ENCODE results near the gene PREP. TPM values are rescaled to one million over a fixed set of nuclear protein-coding genes. Genes with fewer than 3 reads are reported as not detected.

Gene PREP
- total and polyA plus RNA-seq, 4 donors = 14.1 to 21.8 (median 18.9) TPM

DNA sequence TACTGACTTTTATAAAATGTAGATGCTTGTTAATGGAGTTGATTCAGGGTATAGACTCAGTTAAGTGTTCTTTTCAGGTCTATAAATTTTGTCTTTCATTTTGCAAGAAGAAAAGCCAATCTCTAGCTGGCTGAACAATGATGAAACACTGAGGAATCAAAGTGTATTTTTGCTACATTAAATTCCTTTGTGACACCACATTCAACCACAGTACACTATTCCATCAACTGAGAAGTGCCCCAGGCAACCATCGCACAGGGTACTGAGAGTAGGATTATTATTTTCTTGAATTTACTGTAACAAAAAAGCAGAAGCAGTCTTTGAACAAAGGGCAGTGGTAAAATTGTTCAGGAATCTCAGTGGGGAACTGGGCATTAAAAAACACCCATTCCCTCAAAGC is 83.6 kb downstream of the PREP start:
- Histone ChIP-seq H3K36me3 (ENCODE audit: control insufficient read depth in 1 of 2, insufficient read depth in 2 of 2, low read length in 1 of 2) (peaks cover 4 to 5% of the 10 kb centered on the region in 2 donors), H3K4me3 (ENCODE audit: low read length in 2 of 2) (no peak overlapping the region), H3K9me3 (ENCODE audit: control insufficient read depth, low read length) (no peaks in the 10 kb centered on the region), H3K27ac (ENCODE audit: low read depth in 1 of 2, low read length in 2 of 2) (no peak overlapping the region), H3K4me1 (ENCODE audit: control insufficient read depth in 1 of 2, insufficient read depth in 2 of 2, low read length in 2 of 2) (no peaks in the 10 kb centered on the region), H3K27me3 (ENCODE audit: control insufficient read depth in 1 of 2, insufficient read depth in 2 of 2, low read length in 1 of 2) (no peaks in the 10 kb centered on the region)
- ATAC-seq (ENCODE audit: low FRiP score) (no peak), DNase-seq (no peak)
- 92 to 97% methylated on average over 1 of the region's 1 CpG for WGBS, 2 donors
- intact Hi-C loops (cut with DNase I) = no loop called here

DNA sequence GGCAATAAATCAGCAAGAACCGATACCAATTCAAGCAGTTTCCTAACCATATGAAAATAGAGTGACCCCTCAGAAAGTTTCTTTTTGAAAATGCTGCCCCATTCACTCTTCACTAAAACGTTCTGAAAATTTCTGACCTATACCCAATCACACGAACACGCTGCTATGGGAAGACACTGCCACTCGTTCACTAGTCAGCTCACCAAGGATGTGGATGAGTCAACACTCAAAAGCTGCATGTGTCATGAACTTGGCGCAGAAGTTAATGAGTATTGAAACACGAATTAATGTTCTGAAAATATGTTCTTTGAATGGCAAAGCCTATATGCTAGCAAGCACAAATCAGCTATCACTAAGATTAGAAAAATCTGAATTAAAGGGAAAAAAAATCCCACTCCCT is 84.2 kb downstream of the PREP start:
- ATAC-seq (ENCODE audit: low FRiP score) (no peak), DNase-seq (no peak)
- Histone ChIP-seq H3K27me3 (ENCODE audit: control insufficient read depth in 1 of 2, insufficient read depth in 2 of 2, low read length in 1 of 2) (no peaks in the 10 kb centered on the region), H3K9me3 (ENCODE audit: control insufficient read depth, low read length) (no peaks in the 10 kb centered on the region), H3K36me3 (ENCODE audit: control insufficient read depth in 1 of 2, insufficient read depth in 2 of 2, low read length in 1 of 2) (peaks cover 4 to 5% of the 10 kb centered on the region in 2 donors), H3K4me3 (ENCODE audit: low read length in 2 of 2) (no peak overlapping the region), H3K27ac (ENCODE audit: low read depth in 1 of 2, low read length in 2 of 2) (no peak overlapping the region), H3K4me1 (ENCODE audit: control insufficient read depth in 1 of 2, insufficient read depth in 2 of 2, low read length in 2 of 2) (no peaks in the 10 kb centered on the region)
- 87 to 88% methylated on average over 7 of the region's 7 CpGs for WGBS, 2 donors
- intact Hi-C loops (cut with DNase I) = no loop called here

DNA sequence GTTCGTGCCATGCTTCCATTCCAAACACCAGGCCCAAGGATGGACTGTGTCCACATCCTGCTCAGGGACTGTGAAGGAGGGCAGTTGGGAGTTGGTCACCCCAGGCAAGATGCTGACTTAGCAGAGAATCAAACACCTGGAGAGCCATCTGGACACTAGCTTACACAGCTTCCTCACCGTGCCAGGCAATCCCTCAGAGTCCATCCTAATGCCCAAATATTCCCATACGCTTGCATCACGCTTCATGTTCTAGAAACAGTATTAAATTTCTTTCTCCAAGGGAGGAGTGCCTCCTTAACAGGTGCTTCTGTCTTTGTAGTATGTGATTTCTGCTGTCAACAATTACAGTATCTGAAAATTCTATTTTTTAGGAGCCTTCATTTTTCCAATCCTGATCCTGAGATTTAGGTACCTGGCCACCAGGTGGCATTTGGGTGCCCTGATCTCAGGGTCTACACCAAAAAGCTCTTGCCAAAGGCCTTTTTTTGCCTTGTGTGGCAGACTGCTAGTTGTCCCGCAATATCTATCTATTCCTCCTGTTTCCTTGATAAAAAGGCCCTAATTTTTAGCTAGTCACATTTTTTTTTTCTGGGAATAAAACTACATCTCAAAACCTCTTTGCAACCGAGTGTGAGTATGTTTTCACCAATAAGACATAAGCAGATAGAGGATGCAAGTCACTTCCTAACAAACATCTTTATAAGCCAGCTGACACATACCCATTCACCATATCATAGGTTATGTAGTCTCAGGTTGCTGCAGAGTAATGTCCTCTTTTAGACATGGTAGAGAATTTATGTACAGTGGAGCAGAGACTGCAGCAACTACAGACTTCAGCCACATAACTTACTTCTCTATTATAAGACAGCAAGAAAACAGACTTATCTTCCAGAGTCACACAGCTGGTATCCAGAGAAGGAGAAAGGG is 85.0 kb downstream of the PREP start:
- H3K36me3 ChIP-seq (ENCODE audit: control insufficient read depth in 1 of 2, insufficient read depth in 2 of 2, low read length in 1 of 2) = peaks cover 5 to 6% of the 10 kb centered on the region in 2 donors
- no peaks in the 10 kb centered on the region for H3K27me3 ChIP-seq (ENCODE audit: control insufficient read depth in 1 of 2, insufficient read depth in 2 of 2, low read length in 1 of 2)
- H3K27ac ChIP-seq (ENCODE audit: low read depth in 1 of 2, low read length in 2 of 2) = no peak overlapping the region
- no peaks in the 10 kb centered on the region for H3K9me3 ChIP-seq (ENCODE audit: control insufficient read depth, low read length)
- no peak overlapping the region for H3K4me3 ChIP-seq (ENCODE audit: low read length in 2 of 2)
- no peak for ATAC-seq (ENCODE audit: low FRiP score)
- WGBS, 2 donors = 86 to 98% methylated on average over 6 of the region's 6 CpGs
- no peak for DNase-seq
- intact Hi-C loops (cut with DNase I) = no loop called here
- no peaks in the 10 kb centered on the region for H3K4me1 ChIP-seq (ENCODE audit: control insufficient read depth in 1 of 2, insufficient read depth in 2 of 2, low read length in 2 of 2)

DNA sequence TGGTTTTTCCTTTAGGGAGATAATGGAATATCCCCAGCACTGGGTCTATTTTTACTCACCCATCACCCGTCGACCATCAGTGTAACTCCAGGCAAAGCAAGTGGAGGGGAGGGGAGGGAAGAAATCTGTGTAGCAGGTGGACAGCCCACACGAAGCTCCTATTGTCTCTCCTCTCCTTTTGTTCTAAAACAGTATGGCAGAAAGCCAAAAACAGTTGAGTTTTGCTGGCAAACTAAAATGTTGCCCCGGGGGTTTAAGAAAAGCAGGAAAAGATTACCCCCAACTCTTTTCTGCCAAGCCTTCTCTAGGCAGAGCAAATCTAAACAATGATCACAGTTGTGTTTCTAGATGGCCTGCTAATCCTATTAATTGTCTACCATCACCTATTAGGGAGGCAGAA is 89.7 kb downstream of the PREP start:
- H3K27ac ChIP-seq (ENCODE audit: low read depth in 1 of 2, low read length in 2 of 2) = no peak overlapping the region
- intact Hi-C loops (cut with DNase I) = no loop called here
- ATAC-seq (ENCODE audit: low FRiP score) (no peak), DNase-seq (no peak)
- no peaks in the 10 kb centered on the region for H3K27me3 ChIP-seq (ENCODE audit: control insufficient read depth in 1 of 2, insufficient read depth in 2 of 2, low read length in 1 of 2)
- H3K4me3 ChIP-seq (ENCODE audit: low read length in 2 of 2) = no peak overlapping the region
- no peaks in the 10 kb centered on the region for H3K4me1 ChIP-seq (ENCODE audit: control insufficient read depth in 1 of 2, insufficient read depth in 2 of 2, low read length in 2 of 2)
- H3K36me3 ChIP-seq (ENCODE audit: control insufficient read depth in 1 of 2, insufficient read depth in 2 of 2, low read length in 1 of 2) = peaks cover 0 to 5% of the 10 kb centered on the region in 2 donors
- no peaks in the 10 kb centered on the region for H3K9me3 ChIP-seq (ENCODE audit: control insufficient read depth, low read length)
- WGBS, 2 donors = 88 to 89% methylated on average over 4 of the region's 4 CpGs

DNA sequence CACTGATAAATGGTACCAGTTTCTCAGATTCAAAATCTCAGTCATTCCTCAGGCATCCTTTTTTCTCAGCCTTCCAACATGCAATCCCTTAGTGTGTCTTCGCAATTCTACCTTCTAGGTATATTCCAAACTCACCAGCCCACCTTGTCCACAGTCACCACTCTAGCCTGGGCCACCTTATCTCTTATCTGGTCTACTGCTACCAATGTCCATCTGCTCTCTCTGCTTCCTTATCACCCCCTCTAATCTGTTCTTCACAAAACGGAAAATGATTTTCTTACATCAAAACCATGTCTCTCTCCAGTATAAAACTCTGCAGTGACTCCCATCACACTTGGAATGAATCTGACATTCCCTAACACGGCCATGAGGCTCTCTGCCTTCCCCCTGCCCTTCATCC is 91.9 kb downstream of the PREP start:
- Histone ChIP-seq H3K27me3 (ENCODE audit: control insufficient read depth in 1 of 2, insufficient read depth in 2 of 2, low read length in 1 of 2) (no peaks in the 10 kb centered on the region), H3K4me3 (ENCODE audit: low read length in 2 of 2) (no peak overlapping the region), H3K4me1 (ENCODE audit: control insufficient read depth in 1 of 2, insufficient read depth in 2 of 2, low read length in 2 of 2) (no peaks in the 10 kb centered on the region), H3K36me3 (ENCODE audit: control insufficient read depth in 1 of 2, insufficient read depth in 2 of 2, low read length in 1 of 2) (peaks cover 0 to 5% of the 10 kb centered on the region in 2 donors), H3K9me3 (ENCODE audit: control insufficient read depth, low read length) (no peaks in the 10 kb centered on the region), H3K27ac (ENCODE audit: low read depth in 1 of 2, low read length in 2 of 2) (no peak overlapping the region)
- WGBS, 2 donors = 84 to 86% methylated on average over 3 of the region's 3 CpGs
- ATAC-seq (ENCODE audit: low FRiP score) = no peak
- DNase-seq = no peak
- intact Hi-C loops (cut with DNase I) = no loop called here

DNA sequence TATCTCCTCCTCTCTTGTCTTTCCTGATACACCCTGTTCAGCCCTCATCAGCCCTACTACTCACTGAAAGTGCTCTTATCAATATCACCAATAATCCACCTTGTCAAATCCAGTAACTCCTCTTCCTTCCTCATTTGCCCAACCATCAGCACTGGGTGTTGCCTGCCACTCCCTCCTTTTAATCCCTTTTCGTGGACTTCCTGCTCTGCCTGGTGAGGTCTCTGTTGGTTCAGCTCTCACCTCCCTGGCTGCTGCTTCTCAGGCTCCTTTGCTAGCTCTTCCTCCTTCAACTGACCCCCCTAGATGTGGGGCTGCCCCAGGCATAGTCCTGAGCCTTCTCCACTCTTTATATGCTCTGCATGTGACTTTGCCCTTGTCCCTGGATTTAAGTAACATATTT is 92.5 kb downstream of the PREP start:
- no peaks in the 10 kb centered on the region for H3K27me3 ChIP-seq (ENCODE audit: control insufficient read depth in 1 of 2, insufficient read depth in 2 of 2, low read length in 1 of 2)
- DNase-seq (no peak), ATAC-seq (ENCODE audit: low FRiP score) (no peak)
- H3K36me3 ChIP-seq (ENCODE audit: control insufficient read depth in 1 of 2, insufficient read depth in 2 of 2, low read length in 1 of 2) = peaks cover 0 to 5% of the 10 kb centered on the region in 2 donors
- no peak overlapping the region for H3K27ac ChIP-seq (ENCODE audit: low read depth in 1 of 2, low read length in 2 of 2)
- WGBS, 2 donors = 88 to 92% methylated on average over 1 of the region's 1 CpG
- H3K4me3 ChIP-seq (ENCODE audit: low read length in 2 of 2) = no peak overlapping the region
- H3K9me3 ChIP-seq (ENCODE audit: control insufficient read depth, low read length) = no peaks in the 10 kb centered on the region
- H3K4me1 ChIP-seq (ENCODE audit: control insufficient read depth in 1 of 2, insufficient read depth in 2 of 2, low read length in 2 of 2) = no peaks in the 10 kb centered on the region
- intact Hi-C loops (cut with DNase I) = no loop called here

DNA sequence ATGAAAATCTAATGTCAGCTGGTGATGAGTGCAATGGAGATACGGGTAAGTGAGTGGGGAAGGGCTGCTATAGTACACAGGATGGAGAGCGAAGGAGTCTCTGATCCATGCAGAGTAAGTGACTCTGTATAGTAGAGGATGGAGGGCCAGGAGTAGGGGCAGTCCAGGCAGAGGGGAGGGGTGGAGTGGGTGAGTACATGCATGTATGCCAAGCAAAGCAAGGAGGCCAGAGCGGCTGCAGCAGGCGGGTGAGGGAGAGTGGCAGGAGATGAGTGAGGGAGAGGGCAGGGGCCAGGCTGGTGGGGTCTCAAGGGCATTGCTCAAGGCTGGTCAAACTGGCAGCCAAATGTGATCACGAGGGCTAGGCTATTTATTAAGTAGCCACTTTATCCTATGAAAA is 94.0 kb downstream of the PREP start:
- Histone ChIP-seq H3K9me3 (ENCODE audit: control insufficient read depth, low read length) (no peaks in the 10 kb centered on the region), H3K27ac (ENCODE audit: low read depth in 1 of 2, low read length in 2 of 2) (no peak overlapping the region), H3K4me1 (ENCODE audit: control insufficient read depth in 1 of 2, insufficient read depth in 2 of 2, low read length in 2 of 2) (peaks cover 0 to 1% of the 10 kb centered on the region in 2 donors), H3K4me3 (ENCODE audit: low read length in 2 of 2) (no peak overlapping the region), H3K27me3 (ENCODE audit: control insufficient read depth in 1 of 2, insufficient read depth in 2 of 2, low read length in 1 of 2) (no peaks in the 10 kb centered on the region), H3K36me3 (ENCODE audit: control insufficient read depth in 1 of 2, insufficient read depth in 2 of 2, low read length in 1 of 2) (peaks cover 0 to 3% of the 10 kb centered on the region in 2 donors)
- ATAC-seq (ENCODE audit: low FRiP score) = no peak
- peak in 1 of 2 donors; percentile 48 for DNase-seq
- WGBS, 2 donors = 56% methylated on average over 5 of the region's 5 CpGs
- intact Hi-C loops (cut with DNase I) = no loop called here

DNA sequence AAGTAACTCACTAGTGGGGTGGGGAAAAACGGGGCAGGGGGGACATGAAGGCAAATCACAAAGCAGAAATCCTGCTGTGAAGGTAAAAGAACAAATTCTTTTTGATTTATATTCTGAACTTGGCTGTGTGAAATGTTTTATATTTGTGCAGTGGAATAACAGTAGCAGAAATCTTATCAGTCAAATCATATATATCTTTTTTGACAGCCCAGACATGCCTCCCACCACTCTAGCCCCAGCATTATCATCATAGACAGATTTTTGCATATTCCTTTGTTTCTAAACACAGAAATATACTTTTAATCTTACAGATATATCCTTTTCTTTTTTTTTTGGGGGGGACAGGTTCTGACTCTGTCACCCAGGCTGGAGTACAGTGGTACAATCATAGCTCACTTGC is 97.4 kb downstream of the PREP start:
- Histone ChIP-seq H3K36me3 (ENCODE audit: control insufficient read depth in 1 of 2, insufficient read depth in 2 of 2, low read length in 1 of 2) (peaks cover 0 to 2% of the 10 kb centered on the region in 2 donors), H3K4me3 (ENCODE audit: low read length in 2 of 2) (no peak overlapping the region), H3K9me3 (ENCODE audit: control insufficient read depth, low read length) (no peaks in the 10 kb centered on the region), H3K27me3 (ENCODE audit: control insufficient read depth in 1 of 2, insufficient read depth in 2 of 2, low read length in 1 of 2) (no peaks in the 10 kb centered on the region), H3K27ac (ENCODE audit: low read depth in 1 of 2, low read length in 2 of 2) (no peak overlapping the region), H3K4me1 (ENCODE audit: control insufficient read depth in 1 of 2, insufficient read depth in 2 of 2, low read length in 2 of 2) (peaks cover 0 to 1% of the 10 kb centered on the region in 2 donors)
- WGBS, 2 donors = 61 to 82% methylated on average over 1 of the region's 1 CpG
- DNase-seq = no peak
- ATAC-seq (ENCODE audit: low FRiP score) = no peak
- intact Hi-C loops (cut with DNase I) = no loop called here

DNA sequence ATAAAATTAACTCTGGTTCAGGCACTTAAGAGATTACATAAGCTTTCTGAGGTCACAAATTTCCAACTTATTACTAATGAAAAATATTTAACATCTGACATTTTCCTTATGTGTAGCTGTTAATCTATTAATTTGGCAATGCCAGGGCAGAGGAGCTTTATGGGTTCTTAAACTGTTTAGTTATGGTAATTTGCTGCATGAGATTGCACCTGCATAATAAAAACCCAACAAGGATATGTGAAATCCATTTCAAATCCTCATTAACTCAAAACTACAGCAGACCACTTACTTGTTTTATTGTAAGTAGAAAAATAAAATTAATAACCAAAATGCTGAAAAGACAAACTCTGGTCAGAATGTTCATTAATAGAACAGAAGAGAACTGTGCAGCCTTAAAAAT is 98.1 kb downstream of the PREP start:
- Histone ChIP-seq H3K4me1 (ENCODE audit: control insufficient read depth in 1 of 2, insufficient read depth in 2 of 2, low read length in 2 of 2) (peaks cover 0 to 1% of the 10 kb centered on the region in 2 donors), H3K27ac (ENCODE audit: low read depth in 1 of 2, low read length in 2 of 2) (no peak overlapping the region), H3K27me3 (ENCODE audit: control insufficient read depth in 1 of 2, insufficient read depth in 2 of 2, low read length in 1 of 2) (no peaks in the 10 kb centered on the region), H3K36me3 (ENCODE audit: control insufficient read depth in 1 of 2, insufficient read depth in 2 of 2, low read length in 1 of 2) (peaks cover 0 to 2% of the 10 kb centered on the region in 2 donors), H3K9me3 (ENCODE audit: control insufficient read depth, low read length) (no peaks in the 10 kb centered on the region), H3K4me3 (ENCODE audit: low read length in 2 of 2) (no peak overlapping the region)
- DNase-seq = no peak
- no peak for ATAC-seq (ENCODE audit: low FRiP score)
- intact Hi-C loops (cut with DNase I) = no loop called here

All from aorta (tissue), 5 donors.